SHP77 treated with DMSO at 0.1 percent for 48 hours (cell line): ENCODE measurements around the gene CXXC1.
"Not testable (repeated sequence)": the region's sequence is repeated elsewhere in the genome, so short reads cannot be mapped to it uniquely, and the experiment has no call there.

ENCODE experiments used
- DNase-seq: peaks from one replicate; lab custom pipeline; 2025; lab: John Stamatoyannopoulos, UW

Gene CXXC1

GRCh38 chr18:50274044-50274442, 13.4 kb downstream of the CXXC1 start:
- DNase-seq: no peak

GRCh38 chr18:50273203-50274043, 14.1 kb downstream of the CXXC1 start:
- DNase-seq: no peak

- DNase-seq: no peak
Measured at GRCh38 chr18:50272568-50272967, 14.9 kb downstream of the CXXC1 start.

- no peak for DNase-seq
Measured at GRCh38 chr18:50268022-50268747, 19.3 kb downstream of the CXXC1 start.

GRCh38 chr18:50266248-50266704, 21.2 kb downstream of the CXXC1 start, which contains the start of gene CFAP53:
CFAP53 (minus strand) TSS chr18:50266495; CDS start chr18:50266404, 91 bp downstream.
- peak; percentile 65 for DNase-seq

- DNase-seq: no peak
Measured at GRCh38 chr18:50262977-50263376, 24.5 kb downstream of the CXXC1 start.

GRCh38 chr18:50250935-50251334, 36.6 kb downstream of the CXXC1 start:
- DNase-seq: no peak

- no peak for DNase-seq
Measured at GRCh38 chr18:50249576-50249975, 37.9 kb downstream of the CXXC1 start.

GRCh38 chr18:50247561-50247960, 39.9 kb downstream of the CXXC1 start:
- no peak for DNase-seq

GRCh38 chr18:50241768-50242167, 45.7 kb downstream of the CXXC1 start:
- not testable (repeated sequence) for DNase-seq

- no peak for DNase-seq
Measured at GRCh38 chr18:50240080-50240563, 47.4 kb downstream of the CXXC1 start.

- DNase-seq: no peak
Measured at GRCh38 chr18:50232419-50232818, 55.1 kb downstream of the CXXC1 start.
